ENCODE measurements around the gene H6PD.

The H6PD gene

GRCh38 chr1:9239622-9240401 is 5.2 kb downstream of the H6PD start:
- DNase-seq (ENCODE audit: low read depth in 1 of 2, low spot score in 1 of 2) = no peak

- DNase-seq (ENCODE audit: low read depth in 1 of 2, low spot score in 1 of 2) = no peak
These were observed 6.6 kb downstream of the H6PD start for GRCh38 chr1:9240914-9241820.

GRCh38 chr1:9241891-9242290 is 7.3 kb downstream of the H6PD start:
- no peak for DNase-seq (ENCODE audit: low read depth in 1 of 2, low spot score in 1 of 2)

DNA sequence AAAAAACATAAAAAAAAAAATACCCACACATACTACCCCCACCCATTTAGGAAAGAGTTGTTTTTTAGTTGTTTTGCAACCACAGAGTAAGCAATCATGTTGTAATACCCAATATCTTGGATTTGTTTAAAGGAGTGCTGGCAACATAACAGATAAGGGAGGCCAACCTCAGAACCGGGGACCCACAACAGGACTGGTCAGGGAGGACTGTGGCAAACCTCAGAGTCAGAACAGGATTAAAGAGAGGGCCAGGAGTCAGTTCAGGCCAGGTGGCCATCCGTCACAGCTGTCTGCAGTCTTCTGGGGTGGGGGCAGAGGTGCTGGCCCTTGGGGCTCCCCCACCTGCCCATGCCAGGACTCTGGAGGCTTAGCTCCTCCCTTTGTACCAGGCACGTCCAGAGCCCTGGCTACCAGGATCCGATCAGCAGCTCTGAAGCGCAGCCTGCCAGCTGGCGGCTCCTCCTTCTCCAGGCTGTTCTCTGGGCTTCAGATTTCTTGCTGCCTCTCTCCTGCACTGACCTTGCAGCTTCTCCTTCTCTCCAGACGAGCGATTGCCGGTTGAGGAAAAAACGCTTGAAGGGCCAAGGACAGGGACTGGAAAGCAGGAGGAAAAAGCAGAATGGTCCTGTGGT is 7.9 kb downstream of the H6PD start:
- DNase-seq (ENCODE audit: low read depth in 1 of 2, low spot score in 1 of 2) = no peak

DNA sequence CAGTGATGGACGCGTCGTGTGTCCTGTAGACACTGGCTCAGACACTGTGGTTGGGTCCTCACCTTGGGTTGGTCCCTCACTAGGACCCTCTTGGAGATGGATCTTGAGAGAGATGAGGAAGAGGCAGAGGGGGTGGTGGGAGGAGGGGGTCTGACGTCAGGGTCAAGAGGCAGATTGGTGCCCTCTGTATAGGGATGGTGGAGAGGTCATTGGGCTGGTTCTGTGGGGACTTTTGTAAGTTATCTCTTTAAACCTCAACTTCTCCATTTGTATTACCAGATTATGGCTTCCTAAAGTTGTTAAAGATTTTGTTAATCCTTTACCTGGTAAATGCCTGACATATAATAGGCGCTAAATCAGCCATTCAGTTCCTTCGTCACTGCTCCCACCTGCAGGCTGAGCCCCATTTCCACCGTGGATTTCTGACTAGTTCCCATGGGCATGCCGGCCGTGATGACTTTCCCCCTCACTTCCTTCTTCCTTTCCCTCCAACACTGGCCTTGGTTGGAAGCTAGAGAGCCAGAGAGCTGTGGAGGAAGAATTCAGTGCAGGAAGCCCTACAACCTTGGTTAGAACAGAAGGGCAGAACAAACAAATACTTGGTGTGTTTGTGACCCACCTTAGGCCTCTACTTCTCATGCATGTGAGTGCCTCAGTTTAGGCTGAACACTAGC is 8.6 kb downstream of the H6PD start:
- DNase-seq (ENCODE audit: low read depth in 1 of 2, low spot score in 1 of 2) = no peak

DNA sequence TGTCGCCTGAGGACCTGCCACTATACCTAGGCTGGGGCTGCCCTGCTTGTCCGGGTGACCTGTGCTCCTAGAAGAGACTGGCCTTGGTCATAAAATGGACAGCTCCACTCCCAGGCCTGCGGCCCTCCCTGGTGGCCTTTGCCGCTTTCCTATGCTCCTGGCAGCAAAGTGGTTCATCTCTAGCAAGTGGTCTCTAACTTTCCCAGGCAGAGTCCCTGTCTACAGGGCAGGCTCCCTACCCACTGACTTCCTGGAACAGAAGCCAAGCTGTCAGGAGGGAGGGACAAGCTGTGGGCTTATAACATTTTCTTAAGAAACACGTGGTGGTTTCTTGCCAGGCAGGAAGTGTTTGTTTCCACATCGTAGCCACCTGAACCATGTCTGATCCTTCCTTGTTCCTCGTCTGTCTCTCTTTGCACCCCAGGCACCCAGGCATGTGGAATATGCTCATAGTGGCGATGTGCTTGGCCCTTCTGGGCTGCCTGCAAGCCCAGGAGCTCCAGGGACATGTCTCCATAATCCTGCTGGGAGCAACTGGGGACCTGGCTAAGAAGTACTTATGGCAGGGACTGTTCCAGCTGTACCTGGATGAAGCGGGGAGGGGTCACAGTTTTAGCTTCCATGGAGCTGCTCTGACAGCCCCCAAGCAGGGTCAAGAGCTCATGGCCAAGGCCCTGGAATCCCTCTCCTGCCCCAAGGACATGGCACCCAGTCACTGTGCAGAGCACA is 10.1 kb downstream of the H6PD start:
- no peak for DNase-seq (ENCODE audit: low read depth in 1 of 2, low spot score in 1 of 2)

DNA sequence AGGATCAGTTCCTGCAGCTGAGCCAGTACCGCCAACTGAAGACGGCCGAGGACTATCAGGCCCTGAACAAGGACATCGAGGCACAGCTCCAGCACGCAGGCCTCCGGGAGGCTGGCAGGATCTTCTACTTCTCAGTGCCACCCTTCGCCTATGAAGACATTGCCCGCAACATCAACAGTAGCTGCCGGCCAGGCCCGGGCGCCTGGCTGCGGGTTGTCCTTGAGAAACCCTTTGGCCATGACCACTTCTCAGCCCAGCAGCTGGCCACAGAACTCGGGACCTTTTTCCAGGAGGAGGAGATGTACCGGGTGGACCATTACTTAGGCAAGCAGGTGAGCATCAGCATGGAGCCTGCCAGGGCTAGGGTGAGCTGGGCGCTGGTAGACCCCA is 10.7 kb downstream of the H6PD start:
- DNase-seq (ENCODE audit: low read depth in 1 of 2, low spot score in 1 of 2) = no peak

GRCh38 chr1:9245661-9246060 is 11.1 kb downstream of the H6PD start:
- DNase-seq (ENCODE audit: low read depth in 1 of 2, low spot score in 1 of 2) = no peak

GRCh38 chr1:9246215-9246614 is 11.6 kb downstream of the H6PD start:
- no peak for DNase-seq (ENCODE audit: low read depth in 1 of 2, low spot score in 1 of 2)

- no peak for DNase-seq (ENCODE audit: low read depth in 1 of 2, low spot score in 1 of 2)
These were observed 12.5 kb downstream of the H6PD start for GRCh38 chr1:9246841-9247785.

GRCh38 chr1:9247894-9248293 is 13.3 kb downstream of the H6PD start:
- no peak for DNase-seq (ENCODE audit: low read depth in 1 of 2, low spot score in 1 of 2)

- no peak for DNase-seq (ENCODE audit: low read depth in 1 of 2, low spot score in 1 of 2)
These were observed 14.0 kb downstream of the H6PD start for GRCh38 chr1:9248341-9249262.

DNA sequence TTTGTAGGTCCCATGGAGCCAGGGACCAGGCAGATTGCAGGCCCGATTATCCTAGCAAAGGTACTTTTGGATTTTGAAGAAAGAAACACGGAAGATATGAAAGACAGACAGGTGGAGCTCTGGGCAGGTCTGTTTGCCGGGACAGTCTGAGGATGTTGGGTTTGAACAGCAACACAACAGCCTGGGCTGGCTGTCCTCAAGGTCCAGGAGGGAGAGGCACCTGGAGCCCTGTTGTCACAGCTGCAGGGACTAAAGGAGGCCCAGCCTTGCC is 14.6 kb downstream of the H6PD start:
- DNase-seq (ENCODE audit: low read depth in 1 of 2, low spot score in 1 of 2) = no peak

DNA sequence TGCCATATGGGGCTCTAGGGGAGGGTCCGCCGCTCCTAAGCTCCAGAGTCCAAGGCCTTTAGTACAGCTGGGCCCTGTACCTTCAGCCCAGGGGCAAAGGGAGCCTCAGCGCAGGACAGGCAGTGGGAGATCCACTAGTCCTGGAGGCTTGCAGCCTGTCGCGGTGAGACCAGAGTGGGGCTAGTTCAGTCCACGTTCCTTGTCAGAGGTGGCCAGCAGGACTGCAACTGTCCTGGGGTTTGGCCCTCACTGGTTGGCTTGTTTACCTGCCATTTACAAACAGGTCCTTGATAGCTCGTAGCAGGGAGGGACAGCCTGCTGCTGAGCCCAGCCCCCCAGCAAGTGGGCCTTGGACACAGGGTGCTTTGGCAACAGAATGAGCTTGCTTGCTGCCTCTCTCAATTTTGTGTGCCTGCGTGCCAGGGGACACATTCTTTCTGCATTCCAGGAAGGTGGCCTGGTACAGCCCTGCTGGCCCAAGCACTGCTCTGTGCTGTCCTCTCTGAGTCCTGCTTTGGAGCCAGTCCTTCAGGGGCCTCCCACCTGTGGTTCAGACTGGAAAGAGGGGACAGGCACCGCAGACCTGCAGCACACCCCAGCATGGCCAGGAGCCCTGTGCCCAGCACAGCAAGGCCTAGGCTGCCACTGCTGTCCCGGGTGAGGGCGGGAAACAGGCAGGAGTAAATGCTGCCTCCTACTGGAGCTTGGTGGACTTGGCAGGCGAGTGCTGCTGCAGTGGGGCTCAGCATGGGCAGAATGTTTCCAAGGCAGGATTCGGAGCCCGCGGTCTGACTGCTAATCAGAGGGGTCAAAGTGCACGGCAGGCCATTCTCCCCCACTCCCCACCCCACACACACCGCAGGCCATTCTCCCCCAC is 15.2 kb downstream of the H6PD start:
- DNase-seq (ENCODE audit: low read depth in 1 of 2, low spot score in 1 of 2) = no peak

- DNase-seq (ENCODE audit: low read depth in 1 of 2, low spot score in 1 of 2) = no peak
These were observed 16.1 kb downstream of the H6PD start for GRCh38 chr1:9250411-9251381.

- DNase-seq (ENCODE audit: low read depth in 1 of 2, low spot score in 1 of 2) = no peak
These were observed 16.9 kb downstream of the H6PD start for GRCh38 chr1:9251501-9251900.

DNA sequence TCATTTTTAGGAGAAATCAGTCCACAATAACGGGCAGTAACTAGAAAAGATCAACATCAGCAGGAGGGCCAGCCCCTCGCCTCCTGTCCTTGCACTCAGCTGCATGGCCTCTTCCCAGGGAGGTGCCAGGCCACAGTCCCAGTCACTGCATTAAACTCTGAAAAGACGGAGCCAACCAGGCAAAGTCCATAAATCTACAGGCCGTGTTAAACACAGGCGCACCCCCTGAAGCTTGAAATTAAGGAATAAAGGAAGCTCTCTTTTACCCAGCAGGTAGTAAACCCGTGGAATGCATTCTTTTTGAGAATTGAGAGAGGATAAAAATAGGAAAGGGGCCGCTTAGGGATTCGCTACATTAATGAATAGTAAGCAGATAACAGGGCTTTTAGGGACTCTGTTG is 18.4 kb downstream of the H6PD start:
- DNase-seq (ENCODE audit: low read depth in 1 of 2, low spot score in 1 of 2) = no peak

Measured in stimulated activated CD4-positive, alpha-beta T cell treated with anti-CD3 and anti-CD28 coated beads, Interleukin-15, amount 100 ng/mL, for 1 hour (primary cell).